Germinal center (tissue), 1 donor: ENCODE measurements around the gene TYRP1.
"Not testable (repeated sequence)": the region's sequence is repeated elsewhere in the genome, so short reads cannot be mapped to it uniquely, and the experiment has no call there.

Experiments
- DNase-seq: peaks from one replicate; pipeline ENCODE4 v3.0.0; 2012; ENCODE audit warnings: mixed read lengths, low spot score

The TYRP1 gene, protein sequence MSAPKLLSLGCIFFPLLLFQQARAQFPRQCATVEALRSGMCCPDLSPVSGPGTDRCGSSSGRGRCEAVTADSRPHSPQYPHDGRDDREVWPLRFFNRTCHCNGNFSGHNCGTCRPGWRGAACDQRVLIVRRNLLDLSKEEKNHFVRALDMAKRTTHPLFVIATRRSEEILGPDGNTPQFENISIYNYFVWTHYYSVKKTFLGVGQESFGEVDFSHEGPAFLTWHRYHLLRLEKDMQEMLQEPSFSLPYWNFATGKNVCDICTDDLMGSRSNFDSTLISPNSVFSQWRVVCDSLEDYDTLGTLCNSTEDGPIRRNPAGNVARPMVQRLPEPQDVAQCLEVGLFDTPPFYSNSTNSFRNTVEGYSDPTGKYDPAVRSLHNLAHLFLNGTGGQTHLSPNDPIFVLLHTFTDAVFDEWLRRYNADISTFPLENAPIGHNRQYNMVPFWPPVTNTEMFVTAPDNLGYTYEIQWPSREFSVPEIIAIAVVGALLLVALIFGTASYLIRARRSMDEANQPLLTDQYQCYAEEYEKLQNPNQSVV

DNA sequence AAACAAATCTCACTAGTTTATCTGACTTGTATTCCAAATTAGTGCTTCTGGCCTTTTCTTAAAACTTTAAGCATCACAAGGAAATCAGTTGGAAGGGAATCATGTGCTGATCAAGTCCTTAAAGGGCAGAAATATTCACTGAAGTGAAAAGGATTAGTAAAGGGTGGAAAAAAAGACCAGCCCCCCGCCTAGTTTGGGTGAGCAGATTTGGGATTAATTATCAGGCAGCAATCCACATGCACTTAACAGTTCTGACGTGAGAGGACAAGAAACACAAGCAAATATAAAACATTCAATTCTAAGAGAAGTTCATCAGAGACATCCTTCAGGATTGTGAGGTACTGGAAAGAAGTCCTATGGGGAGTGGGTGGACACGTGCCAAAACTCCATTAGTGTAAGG is at the start of gene TYRP1:
TYRP1 (plus strand) TSS at position 245 of the 400 bp plus-strand sequence. CDS start 612 bp downstream, outside the sequence.
- DNase-seq, result no peak

DNA sequence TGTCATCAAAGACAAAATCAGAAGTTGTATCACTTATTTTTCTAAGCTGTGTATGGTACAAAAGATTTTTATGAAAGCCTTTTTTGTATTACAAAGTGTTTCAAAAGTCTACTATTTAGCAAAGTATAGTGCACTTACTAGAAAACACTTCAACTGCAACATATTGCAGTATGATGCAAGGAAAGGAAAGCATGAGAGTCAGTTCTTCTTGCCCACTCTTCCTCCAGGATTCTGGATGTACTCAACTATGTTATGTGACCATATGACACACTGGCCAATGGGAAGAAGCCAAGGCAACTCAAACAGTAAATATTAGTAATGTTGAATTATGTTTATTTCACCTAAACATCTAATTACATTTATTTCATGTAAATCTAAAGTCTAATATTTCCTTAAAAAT is 49.5 kb upstream of the TYRP1 start:
- no peak for DNase-seq

DNA sequence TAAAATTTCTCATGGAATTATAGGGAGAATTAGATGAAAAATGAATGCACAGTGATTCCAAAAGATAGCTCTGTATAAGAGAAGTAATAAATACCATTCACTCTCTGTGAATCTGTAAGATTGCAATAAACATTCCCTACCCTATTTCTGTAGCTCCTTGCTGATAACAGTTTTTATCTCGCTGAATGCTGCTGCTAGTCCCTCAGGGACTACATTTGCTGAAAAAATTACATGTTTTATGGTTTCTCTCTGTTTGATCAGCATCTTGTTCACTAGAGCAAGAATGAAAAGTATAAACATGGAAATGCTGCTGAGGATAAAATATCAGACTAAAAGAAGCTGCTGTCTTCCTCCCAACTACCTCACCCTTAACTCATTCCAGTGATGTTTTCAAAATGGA is 44.3 kb upstream of the TYRP1 start:
- no peak for DNase-seq

DNA sequence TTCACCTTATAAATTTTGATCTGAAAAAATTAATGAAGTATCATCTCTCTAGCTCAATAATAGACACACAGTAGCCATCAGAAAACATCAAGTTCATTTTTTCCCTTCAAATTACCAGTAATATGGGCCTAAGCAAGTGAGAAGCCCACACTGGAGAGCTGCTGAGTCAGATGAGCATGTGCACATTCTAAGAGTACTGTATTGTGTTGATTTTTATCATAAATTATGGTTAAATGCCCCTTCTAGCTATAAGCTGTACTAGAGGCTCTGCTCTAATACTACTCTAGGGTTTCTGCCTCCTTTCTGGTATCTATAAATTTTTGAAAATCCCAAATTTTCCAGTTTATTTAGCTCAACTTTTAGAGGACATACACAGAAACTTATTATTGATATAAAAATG is 42.1 kb upstream of the TYRP1 start:
- no peak for DNase-seq

DNA sequence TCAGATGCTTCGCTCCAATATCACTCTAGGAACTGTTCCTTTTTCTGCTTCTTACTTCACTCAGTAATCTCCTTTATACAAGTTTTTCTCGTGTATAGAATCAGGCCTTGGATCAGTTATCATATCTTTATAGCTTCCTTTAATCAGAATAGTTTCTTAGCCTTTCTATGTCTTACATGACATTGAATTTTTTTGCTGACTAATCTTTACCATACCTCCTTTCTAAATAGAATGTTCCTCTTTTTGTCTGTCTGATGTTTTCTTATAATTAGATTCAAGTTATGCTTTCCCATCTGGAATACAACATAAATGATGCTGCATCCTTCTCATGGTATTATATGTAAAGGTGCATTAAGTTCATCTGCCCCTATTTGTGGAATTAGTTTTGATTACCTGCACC is 40.2 kb upstream of the TYRP1 start:
- DNase-seq, result no peak

DNA sequence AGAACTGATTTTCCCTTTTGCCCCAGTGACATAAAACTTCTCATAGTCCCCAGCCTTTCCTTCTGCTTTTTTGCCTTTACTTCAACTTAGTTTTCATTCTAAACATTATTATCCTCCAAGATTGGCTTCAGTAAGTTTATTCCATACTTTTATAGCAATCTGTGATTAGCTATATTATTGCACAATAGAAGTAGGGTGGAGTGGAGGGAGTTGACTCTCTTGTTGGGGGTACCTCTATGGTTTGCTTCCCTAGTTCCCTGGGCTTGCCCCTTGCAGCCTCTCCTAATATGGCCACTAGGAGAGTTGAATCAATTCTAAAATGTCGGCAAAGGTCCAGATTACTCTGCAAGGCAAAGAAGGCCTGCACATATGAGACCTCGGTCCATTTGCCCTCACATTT is 36.4 kb upstream of the TYRP1 start:
- no peak for DNase-seq

DNA sequence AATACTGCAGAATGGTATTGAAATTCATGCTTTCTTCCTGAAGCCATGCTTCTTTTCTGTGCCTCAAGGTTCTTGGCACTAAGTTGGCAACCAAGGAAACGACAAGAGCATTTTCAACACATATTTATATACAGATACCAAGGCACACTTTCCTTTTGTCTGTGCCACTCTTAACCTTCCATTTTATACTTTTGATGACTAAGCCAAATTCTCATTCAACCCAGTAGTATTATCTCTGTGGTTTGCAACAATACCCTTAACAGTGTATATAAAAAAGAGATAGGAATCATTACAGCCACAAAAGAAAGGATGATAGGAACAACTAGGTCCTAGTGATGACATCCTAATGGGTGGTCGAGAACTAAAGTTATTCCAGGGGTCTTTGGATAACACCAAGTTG is 36.0 kb upstream of the TYRP1 start:
- no peak for DNase-seq

DNA sequence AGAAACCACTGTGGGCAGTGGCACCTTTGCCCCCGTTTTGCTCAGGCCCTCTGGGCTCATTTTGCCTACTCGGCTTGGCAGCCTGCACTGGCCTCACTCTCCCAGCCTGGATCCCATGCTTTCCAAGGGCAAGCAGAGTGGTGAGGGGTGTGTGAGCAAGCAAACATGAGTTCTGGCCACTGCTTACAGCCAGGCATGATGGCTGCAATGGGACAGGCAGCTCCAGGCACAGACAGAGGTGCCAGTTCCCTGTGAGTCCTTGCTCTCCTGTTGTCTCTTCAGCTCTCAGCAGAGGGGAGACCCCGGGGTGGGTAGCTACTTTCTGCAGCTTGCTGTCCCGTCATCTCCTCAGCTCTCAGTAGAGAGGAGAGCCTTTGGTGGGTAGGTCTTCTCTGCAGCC is 35.2 kb upstream of the TYRP1 start:
- DNase-seq, result no peak

DNA sequence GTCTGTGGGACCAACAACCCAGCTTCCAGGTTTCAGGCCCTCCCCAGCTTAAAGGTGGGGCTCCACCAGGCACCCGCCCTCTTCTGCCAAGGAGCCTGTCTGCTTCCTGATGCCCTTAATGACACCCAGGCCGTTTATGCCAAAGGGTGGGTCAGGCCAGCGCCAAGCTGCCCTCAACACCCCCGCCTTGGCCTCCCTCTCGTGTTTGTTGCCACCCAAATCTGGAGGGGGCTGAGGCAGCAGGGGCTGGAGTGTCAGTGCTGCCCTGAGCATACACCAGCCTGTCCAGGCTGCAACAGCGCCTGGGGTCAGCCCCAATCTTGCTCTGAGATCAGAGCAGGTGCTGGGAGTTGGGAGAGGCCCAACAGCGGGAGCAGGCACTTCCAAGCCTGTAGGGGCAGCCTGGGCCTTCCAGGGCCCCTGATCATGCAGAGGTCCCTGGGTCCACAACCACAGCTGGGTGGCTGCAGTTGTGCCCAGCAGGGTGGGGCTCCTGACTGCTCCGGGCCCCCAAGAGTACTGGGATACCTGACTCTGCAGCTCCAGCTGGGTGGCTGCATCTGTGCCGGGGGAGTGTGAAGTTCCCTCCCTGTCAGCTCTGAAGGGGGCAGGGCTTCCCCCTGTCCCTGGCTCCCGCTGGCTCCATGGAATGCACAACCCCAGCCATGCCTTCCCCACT is 34.5 kb upstream of the TYRP1 start:
- no peak for DNase-seq

DNA sequence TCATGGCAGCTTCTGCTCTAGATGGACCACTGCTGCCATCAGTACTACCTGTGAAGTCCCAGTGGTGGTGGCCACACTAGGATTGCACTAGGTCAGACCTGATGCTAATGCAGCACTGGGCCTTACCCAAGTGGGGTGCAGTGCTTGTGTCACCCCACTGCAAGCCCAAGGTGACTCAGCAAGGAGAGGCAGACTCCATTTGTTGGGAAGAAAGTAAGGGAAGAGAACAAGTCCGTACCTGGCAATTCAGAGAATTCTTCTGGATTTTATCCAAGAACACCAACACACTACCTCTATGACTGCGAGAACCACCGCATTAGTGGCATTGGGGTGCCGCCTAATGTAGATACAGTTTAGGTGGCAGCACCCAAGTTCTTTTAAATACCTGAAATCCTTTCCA is 34.0 kb upstream of the TYRP1 start:
- no peak for DNase-seq

DNA sequence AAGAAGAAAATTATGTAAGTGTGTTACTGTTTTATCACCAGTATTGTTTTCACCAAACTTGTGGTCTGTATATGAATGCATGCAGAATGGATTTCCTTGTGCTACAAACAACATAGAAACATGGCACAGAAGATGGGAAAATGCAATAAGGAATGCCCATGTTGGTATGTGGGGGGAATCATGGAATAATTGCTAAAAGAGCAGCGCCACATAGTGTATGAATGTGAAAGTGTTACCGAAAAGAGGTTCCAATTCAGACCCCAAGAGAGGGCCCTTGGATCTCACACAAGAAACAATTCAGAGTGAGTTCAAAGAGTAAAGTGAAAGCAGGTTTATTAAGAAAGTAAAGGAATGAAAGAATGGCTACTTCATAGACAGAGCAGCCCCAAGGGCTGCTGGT is 26.4 kb upstream of the TYRP1 start:
- no peak for DNase-seq

DNA sequence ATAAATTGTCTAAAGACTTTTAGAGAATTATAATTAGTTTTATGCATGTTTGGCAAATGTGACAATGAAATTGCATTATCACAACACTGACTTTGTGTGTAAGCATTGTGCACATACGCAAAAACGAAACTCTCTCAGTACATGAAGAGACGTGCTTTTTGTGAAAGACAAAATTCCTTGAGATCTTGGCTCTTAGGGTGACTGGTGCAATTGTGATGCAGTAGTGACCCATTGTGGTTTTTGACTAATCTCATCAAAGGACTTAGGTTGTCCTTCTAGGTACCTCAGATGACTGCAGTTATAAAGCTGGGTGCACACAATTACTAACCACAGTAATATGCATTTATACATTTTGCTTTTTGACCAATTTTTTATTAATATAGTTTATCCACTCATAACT is 25.3 kb upstream of the TYRP1 start:
- DNase-seq, result no peak

DNA sequence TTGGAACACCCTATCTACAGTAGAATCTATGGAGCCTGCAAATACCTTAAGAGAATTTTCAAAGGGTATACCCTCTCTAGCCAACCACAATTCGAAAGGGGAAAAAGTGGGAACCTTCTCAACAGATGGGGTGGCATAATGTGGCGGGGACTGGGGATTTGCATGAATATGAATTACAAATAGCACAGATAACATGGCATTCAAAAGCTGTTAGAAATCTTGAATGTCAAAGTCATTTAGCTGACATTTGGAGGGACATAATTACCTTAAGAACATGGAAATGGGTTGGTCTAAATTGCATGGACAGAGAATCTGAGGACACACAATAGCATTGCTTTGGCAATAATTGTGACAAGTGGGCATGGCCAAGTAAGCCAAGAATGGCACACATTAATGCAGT is 23.2 kb upstream of the TYRP1 start:
- DNase-seq, result no peak

DNA sequence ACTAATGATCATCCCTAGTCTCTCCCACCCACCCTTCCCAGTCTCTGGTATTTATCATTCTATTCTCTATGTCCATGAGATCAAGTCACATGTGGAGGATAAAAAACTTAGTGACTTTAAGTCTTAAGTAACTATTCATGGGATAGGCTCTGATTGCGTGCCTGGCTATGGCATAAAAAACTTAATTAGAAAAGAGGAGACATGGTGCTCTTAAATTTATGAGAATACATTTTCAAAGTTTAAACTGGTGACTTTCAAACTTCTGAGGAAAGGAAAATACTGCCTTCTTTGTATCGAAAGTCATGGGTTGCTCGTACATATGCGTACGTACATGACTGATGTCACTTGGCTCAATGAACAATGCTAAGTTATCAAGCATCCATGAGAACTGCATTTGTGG is 18.2 kb upstream of the TYRP1 start:
- DNase-seq, result no peak

DNA sequence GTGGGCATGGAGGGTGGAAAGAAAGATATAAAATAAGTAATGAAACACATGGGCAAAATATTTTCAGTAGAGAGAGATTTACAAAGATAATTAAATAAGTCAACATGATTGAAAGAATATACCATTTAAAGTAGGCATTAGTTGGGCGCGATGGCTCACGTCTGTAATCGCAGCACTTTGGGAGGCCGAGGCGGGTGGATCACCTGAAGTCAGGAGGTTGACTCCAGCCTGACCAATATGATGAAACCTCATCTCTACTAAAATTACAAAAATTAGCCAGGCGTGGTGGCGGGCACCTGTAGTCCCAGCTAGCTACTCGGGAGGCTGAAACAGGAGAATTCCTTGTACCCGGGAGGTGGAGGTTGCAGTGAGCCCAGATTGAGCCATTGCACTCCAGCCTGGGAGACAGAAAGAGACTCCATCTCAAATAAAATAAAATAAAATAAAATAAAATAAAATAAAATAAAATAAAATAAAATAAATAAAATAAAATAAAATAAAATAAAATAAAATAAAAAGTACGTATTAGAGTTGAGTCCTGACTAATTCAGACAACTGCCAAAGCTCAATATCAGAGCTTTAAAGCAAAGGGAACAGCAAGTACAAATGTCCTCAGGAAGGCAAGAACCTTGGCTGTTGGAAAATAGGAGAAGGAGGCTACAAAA is 15.6 kb upstream of the TYRP1 start:
- not testable (repeated sequence) for DNase-seq

DNA sequence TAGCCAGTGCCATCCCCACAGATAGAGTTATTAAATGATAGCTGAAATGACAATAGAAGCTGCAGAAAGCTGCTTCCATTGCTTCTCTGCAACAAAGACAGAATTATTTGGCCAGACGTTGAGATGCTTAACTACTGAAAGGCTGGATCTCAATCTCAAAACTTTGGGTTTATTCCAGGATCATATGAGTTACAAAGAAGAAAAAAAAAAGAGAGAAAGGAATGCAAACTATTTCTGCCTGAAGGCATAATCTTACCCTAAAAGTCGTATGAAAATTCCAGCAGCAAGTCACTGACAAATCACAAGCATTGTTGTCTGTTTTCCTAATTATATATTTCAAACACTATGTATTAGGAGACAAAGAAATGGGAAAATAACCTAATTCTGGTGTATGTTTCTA is 12.8 kb upstream of the TYRP1 start:
- DNase-seq, result no peak

DNA sequence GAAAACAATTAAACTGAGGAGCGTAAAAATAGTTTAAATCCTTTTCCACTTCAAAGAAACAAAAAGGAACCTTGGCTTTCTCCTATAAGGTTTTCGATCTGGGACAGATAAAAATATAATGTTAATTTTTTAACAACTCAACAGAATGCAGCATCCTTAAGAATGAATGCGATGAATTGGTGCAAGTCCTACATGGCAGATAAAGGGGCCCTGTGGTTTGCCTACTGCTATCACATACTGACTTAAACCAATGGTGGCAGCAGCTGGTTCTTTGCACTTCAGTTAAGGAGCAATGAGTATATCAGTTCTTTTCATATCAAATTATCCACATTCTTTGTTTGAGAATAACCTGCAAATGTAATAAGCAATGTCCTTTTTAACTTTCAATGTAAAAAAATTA is 12.4 kb upstream of the TYRP1 start:
- DNase-seq, result no peak

DNA sequence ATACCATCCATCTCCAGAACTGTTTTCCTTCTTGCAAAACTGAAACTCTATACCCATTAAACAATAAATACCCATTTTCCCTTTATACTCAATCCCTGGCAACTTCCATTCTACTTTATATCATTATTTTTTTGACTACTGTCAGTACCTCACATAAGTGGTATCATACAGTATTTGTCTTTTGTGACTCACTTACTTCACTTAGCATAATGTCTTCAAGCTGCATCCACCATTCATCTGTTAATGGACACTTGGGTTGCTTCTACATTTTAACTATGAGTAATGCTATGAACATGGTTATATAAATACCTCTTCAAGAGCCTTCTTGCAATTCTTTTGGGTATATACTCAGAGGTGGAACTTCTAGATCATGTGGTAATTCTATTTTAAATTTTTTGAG is 11.6 kb upstream of the TYRP1 start:
- DNase-seq, result no peak

DNA sequence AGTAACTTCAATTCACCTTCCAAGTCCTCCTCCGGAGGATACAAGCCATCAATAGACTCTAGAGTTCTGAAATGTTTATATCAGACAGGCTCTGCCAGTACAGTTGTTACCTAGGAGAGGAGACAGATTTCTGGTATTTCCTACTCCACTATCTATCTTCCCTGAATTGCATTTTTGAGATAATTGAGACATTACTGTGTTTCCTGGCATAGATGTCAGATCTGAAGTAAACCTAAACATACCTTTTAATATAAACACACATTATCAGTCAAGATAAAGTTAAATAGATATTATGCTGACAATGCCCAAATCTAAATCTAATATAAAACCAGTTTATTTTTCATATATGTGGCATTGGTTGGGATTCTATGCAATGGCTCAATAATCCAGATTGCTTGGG is 8.2 kb upstream of the TYRP1 start:
- no peak for DNase-seq

DNA sequence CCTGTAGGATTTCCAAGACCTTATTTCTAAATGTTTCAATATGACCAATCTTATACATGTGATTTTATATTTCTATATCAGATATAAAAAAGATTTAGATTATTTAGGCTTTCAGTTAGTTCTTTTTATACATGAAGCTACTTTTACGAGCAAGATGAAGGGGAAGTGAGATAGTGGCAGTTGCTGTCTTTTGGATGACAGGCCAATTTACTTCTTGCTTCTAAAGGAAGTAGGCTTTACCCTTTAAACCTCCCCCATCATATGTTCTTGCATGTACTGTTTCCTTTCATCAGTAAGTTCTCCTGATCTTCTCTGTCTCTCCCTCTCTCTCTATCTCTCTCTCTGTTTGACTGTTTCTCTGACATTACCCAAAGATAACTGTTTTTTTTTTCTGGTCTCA is 4.0 kb upstream of the TYRP1 start:
- DNase-seq, result no peak

DNA sequence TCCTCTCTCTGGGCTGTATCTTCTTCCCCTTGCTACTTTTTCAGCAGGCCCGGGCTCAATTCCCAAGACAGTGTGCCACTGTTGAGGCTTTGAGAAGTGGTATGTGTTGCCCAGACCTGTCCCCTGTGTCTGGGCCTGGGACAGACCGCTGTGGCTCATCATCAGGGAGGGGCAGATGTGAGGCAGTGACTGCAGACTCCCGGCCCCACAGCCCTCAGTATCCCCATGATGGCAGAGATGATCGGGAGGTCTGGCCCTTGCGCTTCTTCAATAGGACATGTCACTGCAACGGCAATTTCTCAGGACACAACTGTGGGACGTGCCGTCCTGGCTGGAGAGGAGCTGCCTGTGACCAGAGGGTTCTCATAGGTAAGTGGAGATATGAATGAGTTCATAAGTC is 828 bp downstream of the TYRP1 start:
- DNase-seq, result no peak

DNA sequence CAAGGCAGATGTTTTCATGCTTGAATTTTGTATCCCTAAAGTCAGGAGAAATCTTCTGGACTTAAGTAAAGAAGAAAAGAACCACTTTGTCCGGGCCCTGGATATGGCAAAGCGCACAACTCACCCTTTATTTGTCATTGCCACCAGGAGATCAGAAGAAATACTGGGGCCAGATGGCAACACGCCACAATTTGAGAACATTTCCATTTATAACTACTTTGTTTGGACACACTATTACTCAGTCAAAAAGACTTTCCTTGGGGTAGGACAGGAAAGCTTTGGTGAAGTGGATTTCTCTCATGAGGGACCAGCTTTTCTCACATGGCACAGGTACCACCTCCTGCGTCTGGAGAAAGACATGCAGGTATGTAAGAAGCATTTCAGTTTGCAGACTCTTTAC is 2.3 kb downstream of the TYRP1 start:
- DNase-seq, result no peak
